ENCODE measurements around the gene ANKS3.

Gene ANKS3

DNA sequence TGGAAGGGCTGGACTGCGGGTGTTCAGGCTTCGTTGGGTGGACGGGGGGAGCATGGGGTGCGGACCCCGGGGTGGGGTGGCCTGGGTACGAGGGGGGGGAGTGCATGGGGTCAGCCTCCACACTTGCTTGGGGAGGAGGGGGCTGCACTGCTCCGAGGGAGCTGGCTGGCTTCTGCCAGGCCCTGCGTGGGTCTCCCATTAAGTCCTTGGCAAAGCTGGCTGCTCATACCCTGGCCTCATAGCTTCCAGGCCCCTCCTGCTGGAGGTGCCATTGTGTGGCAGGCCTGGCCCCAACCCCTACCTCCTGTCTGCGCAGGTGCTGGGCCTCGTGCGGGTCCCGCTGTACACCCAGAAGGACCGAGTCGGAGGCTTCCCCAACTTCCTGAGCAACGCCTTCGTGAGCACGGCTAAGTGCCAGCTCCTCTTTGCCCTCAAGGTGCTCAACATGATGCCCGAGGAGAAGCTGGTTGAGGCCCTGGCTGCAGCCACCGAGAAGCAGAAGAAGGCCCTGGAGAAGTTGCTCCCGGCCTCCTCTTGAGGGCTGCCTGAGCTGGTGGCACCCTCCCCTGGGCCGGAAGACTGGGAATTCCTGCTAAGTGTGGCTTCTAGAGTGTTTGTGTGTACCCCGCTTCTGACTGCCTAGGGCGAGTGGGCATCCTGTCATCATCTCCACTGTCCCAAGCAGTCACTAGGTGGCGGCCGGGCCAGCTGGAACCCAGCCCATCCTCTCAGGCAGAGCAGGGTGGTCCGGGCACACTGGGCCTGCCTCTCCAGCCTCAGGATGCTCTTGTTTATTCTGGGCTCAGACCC is 39.2 kb downstream of the ANKS3 start:
- DNase-seq = no peak

DNA sequence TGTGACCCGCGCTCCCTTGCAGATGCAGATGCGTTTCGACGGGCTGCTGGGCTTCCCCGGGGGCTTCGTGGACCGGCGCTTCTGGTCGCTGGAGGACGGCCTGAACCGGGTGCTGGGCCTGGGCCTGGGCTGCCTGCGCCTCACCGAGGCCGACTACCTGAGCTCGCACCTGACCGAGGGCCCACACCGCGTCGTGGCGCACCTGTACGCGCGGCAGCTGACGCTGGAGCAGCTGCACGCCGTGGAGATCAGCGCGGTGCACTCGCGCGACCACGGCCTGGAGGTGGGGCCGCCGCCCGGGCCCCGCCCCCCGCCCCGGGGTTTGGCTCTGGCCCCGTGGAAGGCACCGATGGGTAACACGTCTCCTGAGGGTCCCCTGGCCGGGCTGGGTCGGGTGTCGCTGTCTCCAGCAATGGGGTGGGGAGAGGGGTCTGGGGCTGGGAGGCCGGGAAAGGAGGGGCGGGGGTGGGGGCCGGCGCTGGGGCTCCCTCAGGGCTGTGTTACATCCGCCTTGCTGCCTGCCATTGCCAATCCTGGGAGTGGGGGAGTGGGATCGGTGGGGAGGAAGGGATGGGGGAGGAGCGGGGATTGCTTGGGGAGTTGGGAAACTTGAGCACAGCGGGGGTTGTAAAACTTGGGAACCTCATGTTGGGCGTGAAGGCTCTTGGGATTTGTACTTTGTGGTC is 40.0 kb downstream of the ANKS3 start:
- DNase-seq = no peak

DNA sequence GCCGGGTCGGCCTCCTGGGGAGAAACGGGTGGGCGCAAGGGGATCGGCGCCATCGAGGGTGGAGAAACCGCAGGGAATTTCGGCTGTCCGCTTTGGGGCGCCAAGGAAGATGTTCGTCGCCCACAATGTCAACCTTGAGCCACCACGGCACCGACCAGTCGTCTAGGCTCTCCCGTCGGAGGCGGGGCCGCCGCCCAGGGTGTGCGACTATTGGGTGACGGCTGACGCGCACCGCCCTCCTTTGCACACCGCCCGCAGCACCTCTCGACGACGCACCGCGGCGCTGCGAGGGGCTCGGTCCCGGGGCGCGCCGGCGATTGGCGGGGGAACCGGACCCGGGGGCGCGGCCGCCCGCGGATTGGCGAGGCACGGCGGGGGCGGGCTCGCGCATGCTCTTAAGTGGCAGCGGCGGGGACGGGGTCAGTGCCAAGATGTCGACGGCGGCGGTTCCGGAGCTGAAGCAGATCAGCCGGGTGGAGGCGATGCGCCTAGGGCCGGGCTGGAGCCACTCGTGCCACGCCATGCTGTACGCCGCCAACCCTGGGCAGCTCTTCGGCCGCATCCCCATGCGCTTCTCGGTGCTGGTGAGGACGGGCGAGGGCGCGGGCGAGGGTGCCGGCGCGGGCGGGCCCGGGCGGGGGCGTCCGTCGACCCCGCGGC is 40.6 kb downstream of the ANKS3 start, which contains the start of gene NUDT16L1:
TSS of gene NUDT16L1 (plus strand) at position 267 of the 660 bp plus-strand sequence. CDS start at position 432, 165 bp downstream.
- DNase-seq = peak; percentile 77

DNA sequence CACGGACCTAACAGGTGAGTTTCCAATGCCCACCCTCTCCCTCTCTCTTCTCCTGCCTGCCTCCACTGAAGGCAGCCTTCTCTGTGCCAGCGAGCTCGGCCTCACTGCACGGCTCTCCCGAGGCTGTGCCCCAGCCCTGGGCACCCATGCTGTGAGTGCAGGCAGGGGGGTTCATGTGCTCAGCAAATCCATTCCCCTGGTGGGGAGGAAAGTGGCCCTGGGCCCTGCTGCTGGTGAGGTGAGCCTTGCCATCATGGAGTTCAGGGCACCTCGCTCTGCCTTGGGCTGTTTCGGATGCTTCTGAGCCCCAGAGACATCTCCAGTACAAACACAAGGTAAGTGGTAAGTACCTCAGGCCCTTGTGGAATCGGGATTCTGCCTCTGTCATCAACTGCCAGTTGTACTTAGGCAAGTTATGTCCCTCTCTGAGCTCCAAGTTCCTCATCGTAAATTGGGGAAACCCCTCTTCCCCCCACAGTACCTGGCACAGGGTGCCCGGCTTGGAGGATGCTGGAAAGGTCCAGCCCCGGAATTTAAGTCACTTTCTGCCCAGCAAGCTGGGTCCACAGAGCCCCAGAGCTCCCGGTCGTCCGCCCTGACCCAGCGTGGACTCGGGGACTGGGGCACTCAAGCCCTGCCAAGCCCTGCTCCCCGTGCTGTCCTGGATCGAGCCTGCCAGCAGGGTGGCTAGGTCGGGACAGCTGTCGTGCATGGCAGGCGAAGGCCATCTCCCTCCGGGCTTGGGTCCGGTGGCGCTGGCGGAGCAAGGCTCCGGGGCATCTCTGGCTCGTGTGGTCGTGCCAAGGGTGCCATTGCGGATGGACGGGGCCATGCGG is 41.4 kb downstream of the ANKS3 start:
- no peak for DNase-seq

- DNase-seq = no peak
These were observed 42.2 kb downstream of the ANKS3 start for GRCh38 chr16:4691666-4692412.

GRCh38 chr16:4690946-4691665 is 43.0 kb downstream of the ANKS3 start:
- DNase-seq = no peak

DNA sequence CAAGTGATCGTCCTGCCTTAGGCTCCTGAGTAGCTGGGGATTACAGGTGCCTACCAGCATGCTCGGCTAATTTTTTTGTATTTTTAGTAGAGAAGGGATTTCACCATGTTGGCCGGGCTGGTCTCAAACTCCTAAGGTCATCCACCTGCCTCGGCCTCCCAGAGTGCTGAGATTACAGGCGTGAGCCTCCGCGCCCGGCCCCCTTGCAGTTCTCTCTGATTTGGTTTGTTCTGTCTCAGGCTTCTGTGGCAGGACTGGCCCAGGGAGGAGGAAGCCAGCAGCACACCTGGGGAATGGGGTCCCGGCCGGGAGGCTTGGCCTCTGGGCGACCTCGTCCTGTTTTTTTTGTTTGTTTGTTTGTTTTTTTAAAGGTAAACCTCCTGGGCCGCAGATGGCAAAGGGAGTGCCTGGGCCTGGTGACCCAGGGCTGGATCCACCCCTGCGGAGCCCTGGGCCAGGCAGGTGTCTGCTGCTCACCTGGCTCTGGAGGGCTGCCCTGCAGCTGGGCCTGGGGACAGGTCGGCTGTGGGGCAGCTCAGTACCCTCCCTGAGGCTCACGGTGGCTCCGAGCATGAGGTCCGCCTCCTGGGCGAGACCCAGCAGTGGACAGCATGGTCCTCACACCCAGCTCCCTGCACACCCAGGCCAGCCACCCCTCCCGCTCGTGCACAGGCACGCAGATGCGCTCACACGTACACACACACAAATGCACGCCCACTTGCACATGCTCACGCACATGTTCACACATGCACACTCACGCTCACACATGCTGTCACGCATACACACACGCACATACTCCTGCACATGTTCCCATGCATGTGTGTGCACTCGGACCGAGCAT is 44.0 kb downstream of the ANKS3 start:
- no peak for DNase-seq

GRCh38 chr16:4689091-4689671 is 44.9 kb downstream of the ANKS3 start:
- DNase-seq = no peak

GRCh38 chr16:4688674-4689045 is 45.4 kb downstream of the ANKS3 start:
- no peak for DNase-seq

- no peak for DNase-seq
These were observed 46.0 kb downstream of the ANKS3 start for GRCh38 chr16:4687946-4688673.

GRCh38 chr16:4687416-4687815 is 46.7 kb downstream of the ANKS3 start:
- no peak for DNase-seq

DNA sequence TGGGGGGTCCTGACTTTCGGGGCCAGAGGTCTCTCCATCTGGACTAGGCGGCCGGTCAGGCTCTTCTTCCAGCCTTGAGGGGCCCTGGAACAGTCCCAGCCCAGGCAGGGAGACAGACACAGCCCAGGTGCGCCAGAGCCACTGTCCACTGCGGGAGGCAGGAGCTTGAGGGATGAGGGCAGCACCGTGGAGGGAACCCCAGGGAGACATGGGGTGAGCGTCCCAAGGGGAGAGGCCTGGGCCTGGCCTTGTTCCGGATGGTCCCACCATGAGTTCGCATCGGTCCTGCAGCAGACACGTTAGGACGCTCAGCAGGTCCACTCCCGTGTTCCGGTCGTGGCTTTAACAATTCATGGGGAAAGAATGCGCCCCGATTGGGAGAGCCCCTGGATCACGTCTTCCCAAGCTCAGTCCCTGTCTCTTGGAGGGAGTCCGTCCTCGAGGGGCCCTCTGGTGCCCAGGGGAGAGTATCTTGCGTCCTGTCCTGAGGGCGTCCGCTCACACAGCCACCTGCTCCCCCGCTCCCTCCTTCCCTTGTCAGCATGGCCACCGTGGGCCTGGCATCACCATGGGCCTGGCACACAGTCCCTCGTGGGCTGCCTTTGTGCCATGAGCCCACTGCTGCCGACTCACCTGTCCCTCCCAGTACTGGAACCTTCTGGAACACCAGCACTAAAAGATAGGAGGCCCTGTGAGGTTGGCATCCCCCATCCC is 47.4 kb downstream of the ANKS3 start:
- DNase-seq = no peak

- DNase-seq = no peak
These were observed 48.1 kb downstream of the ANKS3 start for GRCh38 chr16:4685776-4686496.

DNA sequence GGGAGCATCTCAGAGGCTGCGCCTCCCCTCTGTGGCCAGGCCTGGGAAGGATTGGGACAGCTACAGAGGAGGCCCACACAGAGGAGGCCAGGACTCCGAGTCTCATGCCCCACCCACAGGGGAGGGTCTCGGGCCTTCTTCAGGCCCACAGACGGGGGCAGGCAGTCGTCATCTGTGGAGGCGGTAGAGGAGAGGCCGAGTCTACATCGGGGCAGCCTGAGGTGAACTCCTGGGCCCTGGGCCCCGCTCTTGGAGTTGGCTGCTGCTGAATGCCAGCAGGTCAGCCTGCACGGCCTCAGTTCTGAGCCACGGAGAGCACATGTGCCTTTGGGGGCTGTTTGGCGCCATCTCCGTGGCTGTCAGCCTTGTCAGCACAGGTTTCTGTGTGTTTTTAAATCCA is 48.8 kb downstream of the ANKS3 start:
- DNase-seq = no peak

DNA sequence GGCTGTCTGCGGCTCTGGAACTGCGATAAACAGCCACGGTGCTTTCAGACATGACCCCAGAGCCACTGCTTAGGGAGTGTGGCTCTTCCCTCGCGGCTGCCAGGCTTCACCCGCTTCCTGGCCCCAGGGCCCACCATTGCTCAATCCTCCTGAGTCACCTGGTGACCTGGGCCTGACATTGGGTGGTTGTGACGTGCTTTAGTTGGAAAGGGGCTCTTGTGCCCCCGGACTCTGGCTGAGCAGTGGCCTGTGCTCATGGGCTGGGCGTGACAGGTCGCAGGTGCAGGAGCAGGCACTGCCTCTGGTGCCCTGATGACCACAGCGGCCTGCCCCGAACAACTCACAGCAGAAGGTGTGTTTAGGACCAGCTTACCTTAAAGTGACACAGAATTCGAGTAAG is 49.3 kb downstream of the ANKS3 start:
- no peak for DNase-seq

GRCh38 chr16:4684058-4684715 is 49.9 kb downstream of the ANKS3 start:
- no peak for DNase-seq

GRCh38 chr16:4683255-4684057 is 50.6 kb downstream of the ANKS3 start:
- DNase-seq = no peak

All from NCI-H748 treated with DMSO at 0.1 percent for 48 hours (cell line).